H1 (cell line): Measurements from ENCODE around the gene C1orf50. TPM values are rescaled to one million over a fixed set of nuclear protein-coding genes. Genes with fewer than 3 reads are reported as not detected.

Experiments
- CTCF ChIA-PET: fragments of 300-600 bp; sonication (Branson Sonifier 250); formaldehyde crosslinking; loops from one replicate; lab custom pipeline; 2021; ENCODE audit not compliant: partially characterized antibody; lab: Charles Lee
- POLR2A ChIA-PET: fragments of 300-600 bp; sonication (Branson Sonifier 250); formaldehyde crosslinking; loops from one replicate; lab custom pipeline; 2021; ENCODE audit warnings: inconsistent platforms; ENCODE audit not compliant: partially characterized antibody; lab: Charles Lee
- DNase-seq, 2 experiments: peaks; one replicate each; pipeline versions ENCODE4 v3.0.0 to v3.0.0-alpha.2; 2010 to 2022; ENCODE audit warnings: low spot score in 2 of 2, low read depth in 1 of 2, mixed read lengths in 1 of 2
- FAIRE-seq: peaks from 2 replicates; lab custom pipeline; 2011; peaks lifted over from hg19 to GRCh38; lab: Jason Lieb, UNC
- H2AFZ ChIP-seq: 2 replicates; pipeline ENCODE4 v1.8.1; 2012; ENCODE audit warnings: low read length, inconsistent platforms
- H2AK5ac ChIP-seq: 2 replicates; pipeline ENCODE4 v1.6.1; 2013; ENCODE audit warnings: low read depth, low read length
- H2BK120ac ChIP-seq: replicated peaks from 2 replicates; pipeline ENCODE3; 2013; ENCODE audit warnings: low read depth, low read length, inconsistent platforms
- H2BK12ac ChIP-seq: 2 replicates; pipeline ENCODE4 v1.6.1; 2013; ENCODE audit warnings: low read depth, low read length
- H2BK15ac ChIP-seq: 2 replicates; pipeline ENCODE4 v1.6.1; 2013; ENCODE audit warnings: low read length
- H2BK20ac ChIP-seq: 2 replicates; pipeline ENCODE4 v1.6.1; 2013; ENCODE audit warnings: low read length
- H2BK5ac ChIP-seq: 2 replicates; pipeline ENCODE4 v1.6.1; 2013; ENCODE audit warnings: low read depth, low read length
- H3K14ac ChIP-seq: 2 replicates; pipeline ENCODE4 v1.6.1; 2013; ENCODE audit warnings: inconsistent platforms; ENCODE audit not compliant: insufficient read length
- H3K18ac ChIP-seq: 2 replicates; pipeline ENCODE4 v1.6.1; 2013; ENCODE audit warnings: low read length; ENCODE audit errors: extremely low read depth
- H3K23ac ChIP-seq: 2 replicates; pipeline ENCODE4 v1.6.1; 2013; ENCODE audit warnings: inconsistent platforms; ENCODE audit not compliant: insufficient read length
- H3K23me2 ChIP-seq: 2 replicates; pipeline ENCODE4 v1.6.1; 2013; ENCODE audit warnings: low read depth, low read length
- H3K27ac ChIP-seq: 2 replicates; pipeline ENCODE4 v1.6.1; 2011; ENCODE audit warnings: low read depth, low read length, inconsistent platforms
- H3K27me3 ChIP-seq, 4 experiments: replicated peaks in 1 of 4; 1 replicate in 1 of 4; 2 replicates in 3 of 4; pipeline versions ENCODE4 v1.6.1 to v1.8.1; 2011 to 2013; ENCODE audit warnings: low read length in 3 of 4, mild to moderate bottlenecking in 3 of 4, inconsistent platforms in 2 of 4, mixed read lengths in 2 of 4, moderate library complexity in 1 of 4; ENCODE audit not compliant: control insufficient read depth in 3 of 4, insufficient read depth in 3 of 4; ENCODE audit errors: extremely low read depth in 1 of 4
- H3K36me3 ChIP-seq, 4 experiments: 2 replicates each; pipeline versions ENCODE4 v1.6.1 to v1.8.1; 2011 to 2013; ENCODE audit warnings: mild to moderate bottlenecking in 4 of 4, low read length in 3 of 4, moderate library complexity in 2 of 4, control low read depth in 1 of 4, inconsistent platforms in 1 of 4; ENCODE audit not compliant: insufficient read depth in 4 of 4, control insufficient read depth in 2 of 4
- H3K4ac ChIP-seq: replicated peaks from 2 replicates; pipeline ENCODE3; 2013; ENCODE audit warnings: low read length, low read depth, mixed read lengths, inconsistent platforms; ENCODE audit not compliant: insufficient read length
- H3K4me1 ChIP-seq, 4 experiments: replicated peaks in 1 of 4; 1 replicate in 1 of 4; 2 replicates in 3 of 4; pipeline versions ENCODE4 v1.6.1 to v1.8.1; 2011 to 2013; ENCODE audit warnings: low read length in 3 of 4, inconsistent platforms in 2 of 4, mixed read lengths in 1 of 4; ENCODE audit not compliant: insufficient read depth in 4 of 4, control insufficient read depth in 3 of 4
- H3K4me2 ChIP-seq, 2 experiments: 2 replicates each; pipeline versions ENCODE4 v1.6.1 to v1.8.1; 2011 to 2013; ENCODE audit warnings: low read depth in 2 of 2, low read length in 2 of 2, control low read depth in 1 of 2, inconsistent platforms in 1 of 2, mild to moderate bottlenecking in 1 of 2; ENCODE audit not compliant: insufficient read depth in 1 of 2
- H3K4me3 ChIP-seq, 4 experiments: fragments of 200-600, 300-600 bp in 1 of 4; sonication (generic), shearing (Covaris generic), sonication (Bioruptor Twin) in 1 of 4; 2 replicates each; pipeline versions ENCODE4 v1.5.1 to v1.8.1; 2011 to 2016; ENCODE audit warnings: low read length in 4 of 4, low read depth in 3 of 4, control low read depth in 2 of 4, inconsistent platforms in 2 of 4, mild to moderate bottlenecking in 2 of 4, mixed read lengths in 1 of 4, moderate library complexity in 1 of 4; ENCODE audit not compliant: insufficient read depth in 2 of 4; ENCODE audit errors: extremely low read depth in 1 of 4
- H3K56ac ChIP-seq: replicated peaks from 2 replicates; pipeline ENCODE3; 2013; ENCODE audit warnings: low read depth, mild to moderate bottlenecking, mixed read lengths, low read length, inconsistent platforms; ENCODE audit not compliant: insufficient read length
- H3K79me1 ChIP-seq: 2 replicates; pipeline ENCODE4 v1.6.1; 2013; ENCODE audit warnings: low read depth, low read length, control low read depth
- H3K79me2 ChIP-seq, 2 experiments: 2 replicates each; pipeline versions ENCODE4 v1.6.1 to v1.8.1; 2012 to 2013; ENCODE audit warnings: low read length in 2 of 2, mild to moderate bottlenecking in 2 of 2, inconsistent platforms in 1 of 2; ENCODE audit not compliant: insufficient read depth in 2 of 2, control insufficient read depth in 1 of 2
- H3K9ac ChIP-seq, 4 experiments: replicated peaks in 1 of 4; 1 replicate in 1 of 4; 2 replicates in 3 of 4; pipeline versions ENCODE4 v1.6.1 to v1.8.1; 2011 to 2013; ENCODE audit warnings: low read depth in 3 of 4, low read length in 3 of 4, control low read depth in 2 of 4, mild to moderate bottlenecking in 2 of 4, moderate library complexity in 2 of 4, inconsistent platforms in 1 of 4; ENCODE audit errors: extremely low read depth in 1 of 4
- H3K9me3 ChIP-seq, 2 experiments: 2 replicates each; pipeline versions ENCODE4 v1.6.1 to v1.8.1; 2012 to 2013; ENCODE audit warnings: mild to moderate bottlenecking in 2 of 2, moderate library complexity in 2 of 2, control low read depth in 1 of 2, inconsistent platforms in 1 of 2, low read depth in 1 of 2, low read length in 1 of 2, mixed read lengths in 1 of 2; ENCODE audit not compliant: insufficient read depth in 2 of 2
- H4K20me1 ChIP-seq, 2 experiments: replicated peaks in 1 of 2; 2 replicates each; pipeline versions ENCODE3 to v1.8.1; 2011 to 2013; ENCODE audit warnings: inconsistent platforms in 2 of 2, low read length in 2 of 2, mild to moderate bottlenecking in 1 of 2; ENCODE audit not compliant: insufficient read depth in 2 of 2, control insufficient read depth in 1 of 2
- H4K5ac ChIP-seq: 2 replicates; pipeline ENCODE4 v1.6.1; 2013; ENCODE audit warnings: low read length, low read depth, mixed read lengths, inconsistent platforms; ENCODE audit not compliant: insufficient read length
- H4K8ac ChIP-seq: 2 replicates; pipeline ENCODE4 v1.8.0; 2013; ENCODE audit warnings: mild to moderate bottlenecking, moderate library complexity, low read length, inconsistent platforms; ENCODE audit not compliant: insufficient read depth; ENCODE audit errors: extremely low read depth
- H4K91ac ChIP-seq: replicated peaks from 2 replicates; pipeline ENCODE3; 2013; ENCODE audit warnings: low read length, mixed read lengths, inconsistent platforms; ENCODE audit not compliant: insufficient read length
- ASH2L ChIP-seq: fragments of 200-600, 300-600 bp; sonication (generic); IDR thresholded peaks from one replicate; pipeline ENCODE4 v1.7.1; 2017; ENCODE audit warnings: low read length
- YY1 ChIP-seq: IDR thresholded peaks from 2 replicates; pipeline ENCODE4 v1.6.1; 2011; ENCODE audit warnings: low read depth, mild to moderate bottlenecking, low read length
- WGBS, 2 experiments: shearing (Covaris generic) in 1 of 2; methylation state at CpG; one replicate each; pipeline versions ENCODE4 v1.1.6 to v1.1.7; 2013 to 2015; ENCODE audit warnings: low lambda C conversion rate in 2 of 2, mixed read lengths in 2 of 2, inconsistent platforms in 1 of 2, low coverage in 1 of 2, missing lambda C conversion rate in 1 of 2; ENCODE audit not compliant: insufficient replicate concordance in 2 of 2, insufficient coverage in 1 of 2, insufficient read length in 1 of 2; ENCODE audit errors: extremely low coverage in 1 of 2, missing lambda C conversion rate in 1 of 2; 5-methylcytosine and 5-hydroxymethylcytosine counted together
- polyA plus RNA-seq, 7 experiments: library from polyadenylated mRNA; depleted of rRNA in 3 of 7; stranded (reverse) in 5 of 7; unstranded in 2 of 7; fragments of >200 nt in 5 of 7; fragments of 200-250 nt in 2 of 7; gene quantifications; 1 replicate in 5 of 7; 2 replicates in 1 of 7; 4 replicates in 1 of 7; pipeline versions ENCODE4 v1.2.1 to v1.2.3, GENCODE V29; 2011 to 2013; ENCODE audit warnings: missing spikeins in 2 of 7, mixed read lengths in 2 of 7
- total RNA-seq: library from RNA; stranded (reverse); fragmentation: NEBNext Ultra II Directional; extraction: Animal tissue kit (Norgen Biotek cat#: 25700); gene quantifications from 2 replicates; pipeline ENCODE4 v1.2.1, GENCODE V29; 2021

C1orf50 gene
- total and polyA plus RNA-seq, 2 of the 8 experiments (the other 6 are each of a cell fraction or from before 2014, with no cell fraction given) = 3.2 to 7.1 TPM

- peaks cover 4 to 9% of the 10 kb centered on the region in 2 experiments; a peak in 3 of 4 replicates for H3K9me3 ChIP-seq
- H3K4ac ChIP-seq = no peak overlapping the region
- H4K20me1 ChIP-seq = peaks cover 0 to 4% of the 10 kb centered on the region in 2 experiments
- peaks cover 23 to 71% (median 43%) of the 10 kb centered on the region in 4 experiments for H3K36me3 ChIP-seq
- no peak overlapping the region for H3K23ac ChIP-seq
- TF ChIP-seq YY1 = no peak
- TF ChIP-seq ASH2L = no peak
- no peaks in the 10 kb centered on the region for H3K4me1 ChIP-seq
- ChIA-PET POLR2A (interaction anchor here (0.9 to 2.3 kb wide), 3 partner anchors 10 to 70 kb away, joined by 3 to 8 read pairs (median 3); partner anchors contain the start of gene YBX1), CTCF (interaction anchor here (0.6 to 1.5 kb wide), 8 partner anchors 10 to 577 kb away, joined by 3 to 5 read pairs (median 3); partner anchors contain the start of gene CLDN19)
- no peak overlapping the region for H4K5ac ChIP-seq
- no peak overlapping the region for H2AK5ac ChIP-seq
- no peak for DNase-seq
- no peak overlapping the region for H3K56ac ChIP-seq
- H3K23me2 ChIP-seq = no peaks in the 10 kb centered on the region
- H2BK5ac ChIP-seq = no peak overlapping the region
- H3K18ac ChIP-seq = no peak overlapping the region
- H2BK120ac ChIP-seq = no peak overlapping the region
- H3K4me2 ChIP-seq = no peak overlapping the region
- H2AFZ ChIP-seq = no peak overlapping the region
- WGBS, 2 experiments = 94% methylated on average over 6 of the region's 6 CpGs; no CpG with 5 or more reads in 1 of the 2 experiments
- no peak overlapping the region for H3K27ac ChIP-seq
- no peaks in the 10 kb centered on the region for H3K79me1 ChIP-seq
- no peak overlapping the region for H2BK15ac ChIP-seq
- H4K8ac ChIP-seq = no peak overlapping the region
- H3K9ac ChIP-seq = no peak overlapping the region
- H3K4me3 ChIP-seq = no peak overlapping the region
- H3K14ac ChIP-seq = no peak overlapping the region
- H3K27me3 ChIP-seq = no peaks in the 10 kb centered on the region
- H4K91ac ChIP-seq = no peak overlapping the region
- no peak for FAIRE-seq
- H2BK12ac ChIP-seq = no peak overlapping the region
- H2BK20ac ChIP-seq = no peak overlapping the region
- no peaks in the 10 kb centered on the region for H3K79me2 ChIP-seq
Measured at GRCh38 chr1:42752284-42752683, 14.8 kb upstream of the C1orf50 start.
